PC-3 (cell line): ENCODE measurements around the gene ANAPC4. TPM values are rescaled to one million over a fixed set of nuclear protein-coding genes. Genes with fewer than 3 reads are reported as not detected.

Experiments
- ATAC-seq: fragments of 200-7000 bp; cut with Tn5 transposase; 2 replicates; pipeline ENCODE4 v1.9.1; 2020; ENCODE audit warnings: mild to moderate bottlenecking, moderate library complexity
- BruUV-seq: library from RNA; stranded (reverse); fragments of 400-500 nt; replicated peaks from 2 replicates; lab custom pipeline; 2021; lab: Mats Ljungman, UMichigan
- CTCF ChIA-PET: fragments of 300-600 bp; sonication (Branson Sonifier 250); formaldehyde crosslinking; loops from one replicate; lab custom pipeline; 2022; ENCODE audit warnings: antibody characterized with exemption; lab: Charles Lee
- POLR2A ChIA-PET: fragments of 300-600 bp; sonication (Branson Sonifier 250); formaldehyde crosslinking; loops from one replicate; lab custom pipeline; 2022; ENCODE audit warnings: antibody characterized with exemption; ENCODE audit not compliant: unreplicated experiment; lab: Charles Lee
- DNase-seq: peaks from one replicate; pipeline ENCODE4 v3.0.0-alpha.2; 2015
- H2AFZ ChIP-seq: fragments of 300-600 bp; sonication (generic); 2 replicates; pipeline ENCODE4 v1.6.0; 2016; ENCODE audit warnings: antibody characterized with exemption, low read length
- H3F3A ChIP-seq: fragments of 300-600 bp; sonication (generic); one replicate; pipeline ENCODE4 v1.6.0; 2017; ENCODE audit warnings: antibody characterized with exemption, low read length, control low read depth, mild to moderate bottlenecking; ENCODE audit not compliant: unreplicated experiment
- H3K27ac ChIP-seq: fragments of 300-600 bp; sonication (generic); 2 replicates; pipeline ENCODE4 v1.5.1; 2016; ENCODE audit warnings: mild to moderate bottlenecking, low read length
- H3K27me3 ChIP-seq: fragments of 300-600 bp; sonication (generic); 2 replicates; pipeline ENCODE4 v1.6.1; 2016; ENCODE audit warnings: low read length, mixed read lengths
- H3K36me3 ChIP-seq: fragments of 300-600 bp; sonication (generic); 2 replicates; pipeline ENCODE4 v1.6.1; 2016; ENCODE audit warnings: low read depth, mixed run types, low read length, mixed read lengths
- H3K4me1 ChIP-seq: fragments of 300-600 bp; sonication (generic); 2 replicates; pipeline ENCODE4 v1.5.1; 2016; ENCODE audit warnings: low read length; ENCODE audit not compliant: insufficient read depth
- H3K4me2 ChIP-seq: fragments of 300-600 bp; sonication (generic); 2 replicates; pipeline ENCODE4 v1.6.0; 2016; ENCODE audit warnings: low read length
- H3K4me3 ChIP-seq: fragments of 300-600 bp; sonication (generic); 2 replicates; pipeline ENCODE4 v1.5.1; 2016; ENCODE audit warnings: mild to moderate bottlenecking, low read length, mixed read lengths
- H3K79me2 ChIP-seq: fragments of 300-600 bp; sonication (generic); 2 replicates; pipeline ENCODE4 v1.6.1; 2017; ENCODE audit warnings: low read length, mixed read lengths
- H3K9ac ChIP-seq: fragments of 300-600 bp; sonication (generic); 2 replicates; pipeline ENCODE4 v1.6.0; 2016; ENCODE audit warnings: mild to moderate bottlenecking, low read length
- H3K9me2 ChIP-seq: fragments of 300-600 bp; sonication (generic); replicated peaks from 2 replicates; pipeline ENCODE4 v1.6.1; 2016; ENCODE audit warnings: mixed run types, low read length, mixed read lengths
- H3K9me3 ChIP-seq: fragments of 300-600 bp; sonication (generic); 2 replicates; pipeline ENCODE4 v1.6.1; 2016; ENCODE audit warnings: low read length, mixed read lengths
- H4K20me1 ChIP-seq: fragments of 300-600 bp; sonication (generic); 2 replicates; pipeline ENCODE4 v1.6.1; 2016; ENCODE audit warnings: low read length, mixed read lengths
- CTCF ChIP-seq: fragments of 300-600 bp; sonication (generic); conservative IDR thresholded peaks from 2 replicates; pipeline ENCODE4 v1.5.1; 2017; ENCODE audit warnings: antibody characterized with exemption, low read depth, mild to moderate bottlenecking, low read length
- EZH2 ChIP-seq: fragments of 300-600 bp; sonication (generic); IDR thresholded peaks from one replicate; pipeline ENCODE4 v1.6.1; 2017; ENCODE audit warnings: antibody characterized with exemption, mild to moderate bottlenecking, low read length; ENCODE audit not compliant: unreplicated experiment
- EZH2phosphoT487 ChIP-seq: fragments of 300-600 bp; sonication (generic); IDR thresholded peaks from 2 replicates; pipeline ENCODE4 v1.6.1; 2018; ENCODE audit warnings: mild to moderate bottlenecking, antibody characterized with exemption, low read length, borderline replicate concordance
- intact Hi-C: fragments of 100-400 bp; cut with micrococcal nuclease; formaldehyde crosslinking; loops from 2 replicates; pipeline ENCODE4 v1.9.0; 2023
- total RNA-seq: library from RNA; depleted of rRNA; stranded (reverse); fragments of >200 nt; gene quantifications from 2 replicates; pipeline ENCODE4 v1.2.3, GENCODE V29; 2014

Gene ANAPC4
- total RNA-seq, 1 experiment from 2014 or later, result 11.3 TPM

GRCh38 chr4:25420931-25421330 lies 43.9 kb downstream of the ANAPC4 start:
- no peak overlapping the region for H3K27ac ChIP-seq
- H2AFZ ChIP-seq, result no peak overlapping the region
- H3K27me3 ChIP-seq, result no peaks in the 10 kb centered on the region
- DNase-seq, result no peak
- ChIA-PET CTCF (no interaction called here), POLR2A (no interaction called here)
- BruUV-seq, result no TSS peak
- no peaks in the 10 kb centered on the region for H4K20me1 ChIP-seq
- TF ChIP-seq EZH2phosphoT487 (no peak), CTCF (no peak), EZH2 (no peak)
- no peaks in the 10 kb centered on the region for H3K9me3 ChIP-seq
- no peaks in the 10 kb centered on the region for H3K4me1 ChIP-seq
- intact Hi-C loops, result no loop called here
- H3K4me2 ChIP-seq, result no peak overlapping the region
- no peaks in the 10 kb centered on the region for H3K79me2 ChIP-seq
- H3K9me2 ChIP-seq, result no peaks in the 10 kb centered on the region
- no peak for ATAC-seq
- H3K9ac ChIP-seq, result no peak overlapping the region
- no peaks in the 10 kb centered on the region for H3F3A ChIP-seq
- no peaks in the 10 kb centered on the region; the same call in 1 of the 2 replicates for H3K36me3 ChIP-seq
- H3K4me3 ChIP-seq, result no peak overlapping the region

DNA sequence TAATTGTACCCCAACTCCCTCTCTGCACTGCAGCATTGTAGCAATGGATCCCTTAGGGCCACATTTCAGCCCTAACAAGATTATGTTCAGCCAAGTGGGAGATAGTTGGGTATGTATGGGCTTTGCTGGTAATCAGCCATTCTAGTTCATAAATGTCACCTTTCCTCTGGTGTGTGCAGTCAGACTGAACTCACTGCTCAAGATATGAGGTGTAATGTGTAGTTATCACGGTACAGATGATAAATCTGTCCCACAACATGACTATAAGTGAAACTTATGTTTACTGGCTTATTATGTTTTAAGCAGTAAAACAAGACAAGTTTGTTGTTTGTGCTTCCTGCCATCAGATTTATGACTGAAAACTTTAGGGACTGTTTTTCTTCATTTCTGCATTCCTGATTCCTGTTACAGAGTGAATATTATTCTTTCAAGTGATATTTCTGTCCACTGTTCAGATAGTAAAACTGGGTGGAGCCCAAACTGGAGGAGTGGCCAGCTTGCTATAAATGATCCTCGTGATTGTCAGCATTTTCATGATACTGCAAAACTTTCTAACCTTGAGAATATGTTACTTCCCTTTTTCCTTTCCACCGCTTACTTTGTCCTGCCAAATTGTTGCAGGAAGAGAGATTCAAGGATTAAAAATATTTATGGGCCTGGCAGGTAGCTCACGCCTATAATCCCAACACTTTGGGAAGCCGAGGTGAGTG lies 44.9 kb downstream of the ANAPC4 start:
- BruUV-seq, result no TSS peak
- no peak overlapping the region for H3K4me2 ChIP-seq
- no peak overlapping the region for H3K27ac ChIP-seq
- H3K27me3 ChIP-seq, result no peaks in the 10 kb centered on the region
- H3K9me2 ChIP-seq, result no peaks in the 10 kb centered on the region
- H3F3A ChIP-seq, result no peaks in the 10 kb centered on the region
- no peaks in the 10 kb centered on the region for H3K4me1 ChIP-seq
- TF ChIP-seq EZH2 (no peak), CTCF (no peak), EZH2phosphoT487 (no peak)
- H3K79me2 ChIP-seq, result no peaks in the 10 kb centered on the region
- H4K20me1 ChIP-seq, result no peaks in the 10 kb centered on the region
- no peak overlapping the region for H3K4me3 ChIP-seq
- no peak for DNase-seq
- ChIA-PET POLR2A (no interaction called here), CTCF (no interaction called here)
- ATAC-seq, result no peak
- H3K36me3 ChIP-seq, result no peaks in the 10 kb centered on the region; the same call in 1 of the 2 replicates
- intact Hi-C loops, result no loop called here
- H3K9ac ChIP-seq, result no peak overlapping the region
- no peaks in the 10 kb centered on the region for H3K9me3 ChIP-seq
- H2AFZ ChIP-seq, result no peak overlapping the region

- H3K79me2 ChIP-seq, result no peaks in the 10 kb centered on the region
- H3K36me3 ChIP-seq, result no peaks in the 10 kb centered on the region
- no peak overlapping the region for H3K9ac ChIP-seq
- no peaks in the 10 kb centered on the region for H3K27me3 ChIP-seq
- no peak overlapping the region for H3K27ac ChIP-seq
- no peaks in the 10 kb centered on the region for H3K9me2 ChIP-seq
- H3K4me2 ChIP-seq, result no peak overlapping the region
- no peak overlapping the region for H2AFZ ChIP-seq
- CTCF ChIA-PET, result no interaction called here
- no peaks in the 10 kb centered on the region for H4K20me1 ChIP-seq
- no peaks in the 10 kb centered on the region for H3F3A ChIP-seq
- no peaks in the 10 kb centered on the region for H3K4me1 ChIP-seq
- BruUV-seq, result no TSS peak
- no peak for ATAC-seq
- H3K4me3 ChIP-seq, result no peak overlapping the region
- intact Hi-C loops, result no loop called here
- TF ChIP-seq CTCF (no peak), EZH2 (no peak), EZH2phosphoT487 (no peak)
- H3K9me3 ChIP-seq, result no peaks in the 10 kb centered on the region
- POLR2A ChIA-PET, result no interaction called here
- DNase-seq, result no peak
These were observed 46.5 kb downstream of the ANAPC4 start for GRCh38 chr4:25423548-25423947.
